ENCODE results near the gene XXYLT1.

XXYLT1 gene

GRCh38 chr3:195076981-195077610 lies 193.9 kb downstream of the XXYLT1 start:
- TF ChIP-seq CTCF (IDR thresholded peaks at IDR 0.05; ENCODE audit: control extremely low read depth, extremely low read depth, low read depth, missing control alignments): no peak
- POLR2A ChIA-PET: no interaction called here
- CTCF ChIA-PET: no interaction called here

GRCh38 chr3:195075941-195076875 lies 194.8 kb downstream of the XXYLT1 start:
- POLR2A ChIA-PET: no interaction called here
- CTCF ChIA-PET: no interaction called here
- DNase-seq (ENCODE audit: extremely low spot score): no peak
- no peak for TF ChIP-seq CTCF (IDR thresholded peaks at IDR 0.05; ENCODE audit: control extremely low read depth, extremely low read depth, low read depth, missing control alignments)

More at GRCh38 chr3:195076981-195077610, 193.9 kb downstream of the XXYLT1 start:
- DNase-seq (ENCODE audit: extremely low spot score): no peak

- ChIA-PET POLR2A (no interaction called here), CTCF (interaction anchor here (1.0 kb wide), 1 partner anchor 11 kb away, joined by 3 read pairs; no protein-coding TSS in a partner anchor)
- no peak for TF ChIP-seq CTCF (IDR thresholded peaks at IDR 0.05; ENCODE audit: control extremely low read depth, extremely low read depth, low read depth, missing control alignments)
- no peak for DNase-seq (ENCODE audit: extremely low spot score)
Measured at GRCh38 chr3:195075199-195075940, 195.6 kb downstream of the XXYLT1 start.

- no peak for TF ChIP-seq CTCF (IDR thresholded peaks at IDR 0.05; ENCODE audit: control extremely low read depth, extremely low read depth, low read depth, missing control alignments)
- POLR2A ChIA-PET: no interaction called here
- CTCF ChIA-PET: interaction anchor here (0.6 to 1.0 kb wide), 3 partner anchors 10 to 33 kb away, joined by 3 read pairs; no protein-coding TSS in a partner anchor
- no peak for DNase-seq (ENCODE audit: extremely low spot score)
Measured at GRCh38 chr3:195073866-195074860, 196.8 kb downstream of the XXYLT1 start.

GRCh38 chr3:195072916-195073564 lies 197.9 kb downstream of the XXYLT1 start:
- CTCF ChIA-PET: no interaction called here
- TF ChIP-seq CTCF (IDR thresholded peaks at IDR 0.05; ENCODE audit: control extremely low read depth, extremely low read depth, low read depth, missing control alignments): no peak
- DNase-seq (ENCODE audit: extremely low spot score): no peak
- POLR2A ChIA-PET: no interaction called here

Measured in GM10248 (cell line).